HuH-7.5 (cell line): ENCODE data around the gene TNFSF8.

Experiments used
- DNase-seq: peaks from one replicate; pipeline ENCODE4 v3.0.0; 2011; ENCODE audit warnings: low spot score

TNFSF8 gene

GRCh38 chr9:114936581-114936980, 6.2 kb upstream of the TNFSF8 start:
- DNase-seq: no peak

- DNase-seq: no peak
These were observed 4.7 kb upstream of the TNFSF8 start for GRCh38 chr9:114935119-114935518.

- DNase-seq: no peak
These were observed 2.1 kb upstream of the TNFSF8 start for GRCh38 chr9:114932502-114932901.

- no peak for DNase-seq
These were observed 1.0 kb upstream of the TNFSF8 start for GRCh38 chr9:114931407-114931806.

- DNase-seq: no peak
These were observed 1.2 kb downstream of the TNFSF8 start for GRCh38 chr9:114929201-114929600.

GRCh38 chr9:114928671-114929070, 1.7 kb downstream of the TNFSF8 start:
- no peak for DNase-seq

GRCh38 chr9:114928136-114928535, 2.3 kb downstream of the TNFSF8 start:
- no peak for DNase-seq

- no peak for DNase-seq
These were observed 4.7 kb downstream of the TNFSF8 start for GRCh38 chr9:114925672-114926071.

GRCh38 chr9:114925039-114925438, 5.4 kb downstream of the TNFSF8 start:
- DNase-seq: no peak

GRCh38 chr9:114924327-114924726, 6.1 kb downstream of the TNFSF8 start:
- no peak for DNase-seq

- no peak for DNase-seq
These were observed 6.5 kb downstream of the TNFSF8 start for GRCh38 chr9:114923918-114924317.

- DNase-seq: no peak
These were observed 9.2 kb downstream of the TNFSF8 start for GRCh38 chr9:114921171-114921570.

- no peak for DNase-seq
These were observed 10.8 kb downstream of the TNFSF8 start for GRCh38 chr9:114919611-114920010.

- DNase-seq: no peak
These were observed 13.9 kb downstream of the TNFSF8 start for GRCh38 chr9:114916481-114916880.

- no peak for DNase-seq
These were observed 16.3 kb downstream of the TNFSF8 start for GRCh38 chr9:114914139-114914538.

GRCh38 chr9:114913656-114914055, 16.7 kb downstream of the TNFSF8 start:
- DNase-seq: no peak

- no peak for DNase-seq
These were observed 17.2 kb downstream of the TNFSF8 start for GRCh38 chr9:114913217-114913616.

GRCh38 chr9:114911167-114911821, 19.1 kb downstream of the TNFSF8 start:
- peak; percentile 33 for DNase-seq

GRCh38 chr9:114910541-114910940, 19.9 kb downstream of the TNFSF8 start:
- no peak for DNase-seq

- DNase-seq: no peak
These were observed 20.7 kb downstream of the TNFSF8 start for GRCh38 chr9:114909661-114910060.

GRCh38 chr9:114908805-114909448, 21.5 kb downstream of the TNFSF8 start:
- no peak for DNase-seq

- no peak for DNase-seq
These were observed 22.2 kb downstream of the TNFSF8 start for GRCh38 chr9:114908104-114908622.

GRCh38 chr9:114906922-114907571, 23.3 kb downstream of the TNFSF8 start:
- peak; percentile 33 for DNase-seq
